HepG2 (cell line): ENCODE results near the gene GRID1. TPM values are rescaled to one million over a fixed set of nuclear protein-coding genes. Genes with fewer than 3 reads are reported as not detected.

Experiments used
- ATAC-seq: fragments of 200-7000 bp; cut with Tn5 transposase; 3 replicates; pipeline ENCODE4 v1.9.1; 2020; ENCODE audit warnings: mild to moderate bottlenecking, moderate library complexity
- BruUV-seq: library from RNA; stranded (reverse); fragments of 400-500 nt; replicated peaks from 2 replicates; lab custom pipeline; 2021; lab: Mats Ljungman, UMichigan
- CTCF ChIA-PET: fragments of 300-600 bp; formaldehyde crosslinking; extraction: SDS; loops from one replicate; lab custom pipeline; 2021; ENCODE audit warnings: low total read pairs, inconsistent platforms, low intra/inter-chr PET ratio; lab: Yijun Ruan, JAX
- POLR2A ChIA-PET: fragments of 350-600 bp; sonication (Branson Sonifier 250); formaldehyde crosslinking; loops from one replicate; lab custom pipeline; 2020; ENCODE audit warnings: antibody characterized with exemption, inconsistent platforms; lab: Yijun Ruan, JAX
- DNase-seq: peaks from one replicate; pipeline ENCODE4 v3.0.0-alpha.2; 2015; ENCODE audit warnings: low spot score
- FAIRE-seq: peaks from 3 replicates; lab custom pipeline; 2011; peaks lifted over from hg19 to GRCh38; lab: Jason Lieb, UNC
- H2AFZ ChIP-seq: one replicate; pipeline ENCODE4 v1.6.1; 2011; ENCODE audit warnings: low read length, inconsistent platforms
- H3K27ac ChIP-seq: fragments of 300-600 bp; 3 replicates; pipeline ENCODE4 v1.8.0; 2011; ENCODE audit warnings: mixed run types, mild to moderate bottlenecking, mixed read lengths, low read length, inconsistent platforms; ENCODE audit not compliant: insufficient read depth; ENCODE audit errors: extremely low read length
- H3K27me3 ChIP-seq, 2 experiments: fragments of 200-600 bp in 1 of 2; 2 replicates in 1 of 2; 3 replicates in 1 of 2; pipeline versions ENCODE4 v1.6.0 to v1.8.0; 2011; ENCODE audit warnings: low read length in 2 of 2, mild to moderate bottlenecking in 2 of 2, moderate library complexity in 2 of 2, inconsistent platforms in 1 of 2; ENCODE audit not compliant: insufficient read depth in 2 of 2, control insufficient read depth in 1 of 2
- H3K36me3 ChIP-seq, 2 experiments: fragments of 200-600 bp in 1 of 2; replicated peaks in 1 of 2; 2 replicates in 1 of 2; 3 replicates in 1 of 2; pipeline versions ENCODE4 v1.5.1 to v1.8.0; 2011; ENCODE audit warnings: low read length in 2 of 2, inconsistent platforms in 1 of 2; ENCODE audit not compliant: insufficient read depth in 2 of 2, control insufficient read depth in 1 of 2
- H3K4me1 ChIP-seq: 2 replicates; pipeline ENCODE4 v1.5.1; 2012; ENCODE audit warnings: low read length, inconsistent platforms; ENCODE audit not compliant: insufficient read depth
- H3K4me2 ChIP-seq: 2 replicates; pipeline ENCODE4 v1.6.0; 2011; ENCODE audit warnings: low read depth, low read length, inconsistent platforms
- H3K4me3 ChIP-seq, 3 experiments: fragments of 200-600 bp in 1 of 3; sonication (generic), shearing (Covaris generic) in 1 of 3; replicated peaks in 1 of 3; 2 replicates each; pipeline ENCODE4 v1.5.1; 2011 to 2016; ENCODE audit warnings: low read length in 3 of 3, inconsistent platforms in 2 of 3, low read depth in 2 of 3, mild to moderate bottlenecking in 2 of 3, control low read depth in 1 of 3, mixed read lengths in 1 of 3; ENCODE audit not compliant: insufficient read depth in 1 of 3
- H3K79me2 ChIP-seq: one replicate; pipeline ENCODE4 v1.6.1; 2011; ENCODE audit warnings: low read length, inconsistent platforms; ENCODE audit not compliant: insufficient read depth
- H3K9ac ChIP-seq: 2 replicates; pipeline ENCODE4 v1.6.0; 2011; ENCODE audit warnings: mild to moderate bottlenecking, low read depth, low read length, inconsistent platforms; ENCODE audit not compliant: insufficient read depth
- H3K9me3 ChIP-seq: 2 replicates; pipeline ENCODE4 v1.5.1; 2012; ENCODE audit warnings: mild to moderate bottlenecking, low read length
- H4K20me1 ChIP-seq: 2 replicates; pipeline ENCODE4 v1.6.0; 2011; ENCODE audit warnings: inconsistent platforms, mild to moderate bottlenecking, low read length, moderate library complexity; ENCODE audit not compliant: insufficient read depth
- FOXA3 ChIP-seq: IDR thresholded peaks from 2 replicates; pipeline ENCODE4 v1.6.1; 2016; ENCODE audit warnings: missing genetic modification reagents, missing compliant biosample characterization
- HMG20B ChIP-seq: conservative IDR thresholded peaks from 2 replicates; pipeline ENCODE4 v1.6.1; 2016; ENCODE audit warnings: missing genetic modification reagents, missing compliant biosample characterization
- KLF15 ChIP-seq: sonication (generic); formaldehyde crosslinking; IDR thresholded peaks from 2 replicates; pipeline ENCODE4 v1.8.1; 2023; ENCODE audit warnings: borderline replicate concordance, mild to moderate bottlenecking, inconsistent platforms, missing genetic modification reagents, mixed read lengths
- NAIF1 ChIP-seq: sonication (generic); formaldehyde crosslinking; IDR thresholded peaks from 2 replicates; pipeline ENCODE4 v1.5.0; 2020; ENCODE audit warnings: mild to moderate bottlenecking, missing genetic modification reagents, borderline replicate concordance
- NFYB ChIP-seq: sonication (generic); formaldehyde crosslinking; IDR thresholded peaks from 2 replicates; pipeline ENCODE4 v1.4.0; 2020; ENCODE audit warnings: missing genetic modification reagents
- NKX3-1 ChIP-seq: sonication (generic); formaldehyde crosslinking; IDR thresholded peaks from 2 replicates; pipeline ENCODE4 v1.5.0; 2020; ENCODE audit warnings: missing genetic modification reagents
- NR2C2 ChIP-seq: sonication (generic); formaldehyde crosslinking; IDR thresholded peaks from 2 replicates; pipeline ENCODE4 v1.4.0; 2020; ENCODE audit warnings: missing genetic modification reagents, mild to moderate bottlenecking, moderate library complexity, borderline replicate concordance
- POLR2AphosphoS2 ChIP-seq: IDR thresholded peaks from 2 replicates; pipeline ENCODE4 v1.6.1; 2011; ENCODE audit warnings: low read depth, low read length, improper control_type of control experiment
- REPIN1 ChIP-seq: sonication (generic); formaldehyde crosslinking; IDR thresholded peaks from 2 replicates; pipeline ENCODE4 v1.8.0; 2022; ENCODE audit warnings: missing genetic modification reagents, low read depth, mild to moderate bottlenecking, borderline replicate concordance
- ZBTB40 ChIP-seq, 2 experiments: fragments of 450-650 bp in 1 of 2; sonication (generic) in 1 of 2; formaldehyde crosslinking in 1 of 2; IDR thresholded peaks; 2 replicates each; pipeline versions ENCODE4 v1.6.1 to v1.8.0; 2016 to 2022; ENCODE audit warnings: antibody characterized with exemption in 1 of 2, mild to moderate bottlenecking in 1 of 2, missing genetic modification reagents in 1 of 2
- ZBTB7B ChIP-seq: sonication (generic); formaldehyde crosslinking; IDR thresholded peaks from 2 replicates; pipeline ENCODE4 v1.4.0; 2020; ENCODE audit warnings: missing genetic modification reagents
- ZNF235 ChIP-seq: sonication (generic); formaldehyde crosslinking; IDR thresholded peaks from 2 replicates; pipeline ENCODE4 v1.8.1; 2023; ENCODE audit warnings: mild to moderate bottlenecking, missing genetic modification reagents, borderline replicate concordance
- ZNF280B ChIP-seq: sonication (generic); formaldehyde crosslinking; IDR thresholded peaks from 2 replicates; pipeline ENCODE4 v1.5.0; 2020; ENCODE audit warnings: missing genetic modification reagents, mild to moderate bottlenecking, borderline replicate concordance
- ZNF572 ChIP-seq: sonication (generic); formaldehyde crosslinking; IDR thresholded peaks from 2 replicates; pipeline ENCODE4 v1.5.1; 2020; ENCODE audit warnings: mild to moderate bottlenecking, missing genetic modification reagents
- WGBS: methylation state at CpG from one replicate; pipeline ENCODE4 v1.1.6; 2017; ENCODE audit warnings: low lambda C conversion rate; 5-methylcytosine and 5-hydroxymethylcytosine counted together
- in situ Hi-C: cut with HindIII; loops from 2 replicates; pipeline ENCODE4 v1.10.0; 2017; ENCODE audit warnings: low pct_unique_long_range_greater_than_20kb; ENCODE audit not compliant: extremely low pct_ligation_motif_present
- intact Hi-C: fragments of 100-400 bp; cut with micrococcal nuclease; formaldehyde crosslinking; loops from one replicate; pipeline ENCODE4 v1.10.0; 2022; ENCODE audit not compliant: unreplicated experiment
- polyA plus RNA-seq, 8 experiments: library from polyadenylated mRNA; depleted of rRNA in 3 of 8; stranded (reverse) in 7 of 8; unstranded in 1 of 8; fragments of >200 nt; fragmentation: Illumina TruSeq in 4 of 8; extraction: Trizol in 4 of 8; gene quantifications; 2 replicates each; pipeline versions ENCODE4 v1.2.1 to v1.2.3, GENCODE V29; 2011 to 2016; ENCODE audit warnings: low read depth in 4 of 8, missing spikeins in 1 of 8, mixed read lengths in 1 of 8; ENCODE audit not compliant: insufficient read depth in 1 of 8
- total RNA-seq, 5 experiments: library from RNA; depleted of rRNA; stranded (reverse); fragments of >200 nt; fragmentation: Illumina TruSeq; extraction: Trizol; gene quantifications; 2 replicates each; pipeline ENCODE4 v1.2.3, GENCODE V29; 2016; ENCODE audit warnings: low read depth in 1 of 5

Gene GRID1
- total and polyA plus RNA-seq, 2 of the 13 experiments (the other 11 are each of a cell fraction or from before 2014, with no cell fraction given): 0.05 TPM; not detected in 1

DNA sequence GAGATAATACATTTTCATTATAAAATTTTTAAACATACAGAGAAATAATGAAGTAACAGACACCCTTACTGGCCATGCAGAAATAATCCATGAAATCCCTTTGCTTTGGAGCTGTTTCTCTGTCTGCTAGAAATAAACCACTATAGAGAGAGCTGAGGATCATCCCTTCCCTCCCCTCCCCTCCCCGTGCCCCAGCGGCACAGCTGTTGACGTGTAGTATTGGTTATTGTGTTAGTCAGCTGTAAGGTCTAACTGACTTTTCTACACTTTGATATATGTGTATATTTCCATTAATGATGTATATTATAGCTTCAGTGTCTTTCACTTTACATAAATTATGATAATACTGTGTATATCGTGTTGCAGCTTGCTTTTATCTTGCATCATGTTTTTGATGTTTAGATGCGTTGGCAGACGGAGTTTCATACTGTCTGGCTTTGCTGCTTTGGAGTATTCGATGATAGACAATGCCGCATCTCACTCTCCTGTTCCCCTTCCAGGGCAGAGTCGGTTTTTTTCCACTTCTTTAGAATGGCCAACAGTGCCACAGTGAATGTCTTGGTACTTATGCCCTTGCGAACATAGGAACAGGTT is 27.4 kb upstream of the GRID1 start:
- in situ Hi-C loops: no loop called here
- CTCF ChIA-PET: no interaction called here
- no peak overlapping the region for H2AFZ ChIP-seq
- H3K9ac ChIP-seq: no peak overlapping the region
- BruUV-seq: no TSS peak
- no peaks in the 10 kb centered on the region for H4K20me1 ChIP-seq
- H3K9me3 ChIP-seq: no peaks in the 10 kb centered on the region
- POLR2A ChIA-PET: no interaction called here
- no peak overlapping the region for H3K4me3 ChIP-seq
- H3K36me3 ChIP-seq: no peaks in the 10 kb centered on the region
- H3K4me1 ChIP-seq: peaks cover 12% of the 10 kb centered on the region
- peaks cover 5 to 32% of the 10 kb centered on the region in 2 experiments; a peak in 3 of 5 replicates for H3K27me3 ChIP-seq
- ATAC-seq (no peak), DNase-seq (no peak), FAIRE-seq (no peak)
- no peak overlapping the region for H3K27ac ChIP-seq
- intact Hi-C loops: no loop called here
- H3K79me2 ChIP-seq: no peaks in the 10 kb centered on the region
- WGBS: 29% methylated on average over 10 of the region's 10 CpGs
- H3K4me2 ChIP-seq: no peak overlapping the region
- TF ChIP-seq ZBTB40 (IDR thresholded peaks at IDR 0.05): no peak
- no peak for TF ChIP-seq ZBTB40 (CRISPR knock-in tag; IDR thresholded peaks at IDR 0.05)
- no peak for TF ChIP-seq NR2C2 (CRISPR knock-in tag)
- TF ChIP-seq REPIN1 (CRISPR knock-in tag): no peak
- TF ChIP-seq NKX3-1 (CRISPR knock-in tag): no peak
- TF ChIP-seq POLR2AphosphoS2: no peak
- TF ChIP-seq NFYB (CRISPR knock-in tag): no peak
- TF ChIP-seq ZBTB7B (CRISPR knock-in tag): no peak
- TF ChIP-seq ZNF235 (CRISPR knock-in tag): no peak
- TF ChIP-seq ZNF572: no peak
- TF ChIP-seq KLF15 (CRISPR knock-in tag): no peak
- TF ChIP-seq NAIF1 (CRISPR knock-in tag): no peak
- no peak for TF ChIP-seq FOXA3
- no peak for TF ChIP-seq ZNF280B
- no peak for TF ChIP-seq HMG20B
